GM19099 (cell line): ENCODE data around the gene NPIPB6.

ENCODE experiments used
- POLR2A ChIP-seq: IDR thresholded peaks from 3 replicates; pipeline ENCODE4 v1.6.1; 2011; ENCODE audit warnings: low read depth; ENCODE audit not compliant: insufficient read length; ENCODE audit errors: extremely low read depth

The NPIPB6 gene

DNA sequence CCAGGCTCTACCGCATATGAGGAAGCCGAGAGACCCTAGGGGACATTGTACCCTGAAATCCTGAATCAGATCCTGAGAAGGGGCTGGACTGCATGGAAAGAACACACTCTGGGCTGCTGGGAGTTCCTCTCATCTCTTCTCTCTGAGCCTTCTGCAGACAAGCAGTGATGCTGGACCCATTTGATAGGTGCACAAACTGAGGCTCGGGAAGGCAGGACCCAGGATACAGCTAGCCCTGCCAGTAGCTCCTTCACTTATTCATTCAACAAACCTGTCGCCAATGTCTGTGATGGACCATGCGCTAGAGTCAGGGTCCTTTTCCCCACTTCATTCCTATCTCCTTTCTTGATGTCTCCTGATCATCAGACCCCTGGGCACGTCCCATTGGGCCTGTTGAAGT, 69.1 kb downstream of the NPIPB6 start:
- no peak for TF ChIP-seq POLR2A

DNA sequence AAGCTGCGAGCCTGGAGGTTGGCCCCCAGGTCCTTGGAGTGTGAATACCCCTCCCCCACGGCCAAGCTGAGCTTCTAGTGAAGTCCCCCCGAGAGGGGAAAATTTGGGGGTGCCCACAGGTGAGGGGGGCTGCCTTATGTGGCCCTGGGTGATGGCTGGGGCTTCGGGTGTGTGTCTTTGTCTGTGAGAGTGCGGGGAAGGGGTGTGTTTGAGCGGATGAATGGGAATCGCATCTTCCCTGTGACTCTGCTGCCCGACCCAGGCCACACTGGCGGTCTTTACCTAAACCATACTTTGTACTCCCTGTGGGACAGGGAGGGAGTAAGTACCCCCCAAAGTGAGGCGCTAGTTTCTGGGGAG, 69.7 kb downstream of the NPIPB6 start:
- no peak for TF ChIP-seq POLR2A

DNA sequence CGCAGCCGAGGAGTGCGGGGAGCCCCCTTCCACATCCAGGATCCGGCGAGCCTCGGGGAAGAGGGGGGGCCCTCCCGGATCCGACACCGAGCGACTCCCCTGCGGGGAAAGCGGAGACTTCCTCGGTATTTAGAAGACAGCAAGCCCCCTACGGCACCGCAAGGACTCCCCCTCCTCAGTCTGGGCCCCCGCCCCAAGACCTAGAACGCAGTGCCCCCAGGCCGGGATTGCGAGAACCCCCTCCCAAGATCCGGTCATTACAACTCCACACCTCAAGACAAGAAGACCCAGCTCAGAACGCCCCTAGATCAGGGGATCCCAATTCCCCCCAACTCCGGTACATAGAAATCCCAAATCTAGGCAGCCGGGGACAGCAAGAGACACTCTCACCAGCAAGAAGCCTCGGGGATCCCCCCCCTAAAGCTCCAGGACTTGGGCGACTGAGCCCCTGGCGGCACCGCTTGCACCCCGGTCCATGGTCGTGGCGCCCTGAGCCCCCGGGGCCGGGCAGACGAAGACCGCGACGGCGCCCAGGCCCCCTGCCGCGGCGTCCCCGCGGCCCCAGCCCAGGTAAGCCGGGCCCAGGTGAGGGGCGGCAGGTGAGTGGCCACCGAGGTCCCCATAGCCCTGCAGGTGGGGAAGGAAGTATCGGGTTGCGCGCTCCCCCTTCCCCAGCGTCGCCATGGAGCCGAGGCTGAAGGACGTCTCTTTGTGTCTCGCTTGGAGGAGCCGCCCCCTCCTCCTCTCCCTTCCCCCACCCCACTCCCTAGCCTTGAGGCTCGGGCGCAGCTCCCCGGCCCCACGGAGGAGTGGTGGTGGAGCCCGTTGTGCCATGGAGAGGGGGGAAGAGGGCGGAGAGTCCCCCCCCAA, 70.3 kb downstream of the NPIPB6 start:
- no peak for TF ChIP-seq POLR2A
